SK-N-SH (cell line): ENCODE measurements around the gene CC2D2A.

ENCODE experiments used
- CHD2 ChIP-seq: fragments of 150-350 bp; IDR thresholded peaks from 2 replicates; pipeline ENCODE4 v1.6.1; 2018; ENCODE audit warnings: low read length; ENCODE audit not compliant: partially characterized antibody
- EZH2phosphoT487 ChIP-seq: fragments of 200-600 bp; sonication (generic); IDR thresholded peaks from 2 replicates; pipeline ENCODE4 v1.6.1; 2017; ENCODE audit warnings: low read depth, mixed run types, mild to moderate bottlenecking, antibody characterized with exemption, moderate library complexity, borderline replicate concordance
- FOXJ3 ChIP-seq: sonication (generic); formaldehyde crosslinking; IDR thresholded peaks from 2 replicates; pipeline ENCODE4 v1.5.1; 2020; ENCODE audit warnings: mild to moderate bottlenecking, missing genetic modification reagents
- FOXM1 ChIP-seq: IDR thresholded peaks from 2 replicates; pipeline ENCODE4 v1.4.0; 2012; ENCODE audit warnings: low read depth, mild to moderate bottlenecking
- NFIC ChIP-seq: IDR thresholded peaks from 2 replicates; pipeline ENCODE4 v1.4.0; 2012; ENCODE audit warnings: borderline replicate concordance
- POLR2AphosphoS5 ChIP-seq: IDR thresholded peaks from 2 replicates; pipeline ENCODE4 v1.6.1; 2012; ENCODE audit warnings: low read depth, low read length
- RAD21 ChIP-seq: IDR thresholded peaks from 2 replicates; pipeline ENCODE4 v1.6.1; 2012; ENCODE audit warnings: mild to moderate bottlenecking, low read length
- RCOR1 ChIP-seq: fragments of 150-350 bp; IDR thresholded peaks from 2 replicates; pipeline ENCODE4 v1.6.1; 2017; ENCODE audit warnings: antibody characterized with exemption, low read length
- SIN3A ChIP-seq: IDR thresholded peaks from 2 replicates; pipeline ENCODE4 v1.6.1; 2012; ENCODE audit warnings: low read depth, mild to moderate bottlenecking, low read length, moderate library complexity, borderline replicate concordance
- YY1 ChIP-seq: IDR thresholded peaks from 2 replicates; pipeline ENCODE4 v1.4.0; 2012; ENCODE audit warnings: low read depth, mild to moderate bottlenecking
- TF ChIP-seq, protein P1 (sequence below): fragments of 200-600 bp; sonication (generic); IDR thresholded peaks from 2 replicates; pipeline ENCODE4 v1.6.1; 2017; ENCODE audit warnings: antibody characterized with exemption, mild to moderate bottlenecking, moderate library complexity
- TF ChIP-seq, protein P2 (sequence below): IDR thresholded peaks from 2 replicates; pipeline ENCODE4 v1.4.0; 2012; ENCODE audit warnings: low read depth
- TF ChIP-seq, protein P3 (sequence below): IDR thresholded peaks from 2 replicates; pipeline ENCODE4; 2012

DNA sequence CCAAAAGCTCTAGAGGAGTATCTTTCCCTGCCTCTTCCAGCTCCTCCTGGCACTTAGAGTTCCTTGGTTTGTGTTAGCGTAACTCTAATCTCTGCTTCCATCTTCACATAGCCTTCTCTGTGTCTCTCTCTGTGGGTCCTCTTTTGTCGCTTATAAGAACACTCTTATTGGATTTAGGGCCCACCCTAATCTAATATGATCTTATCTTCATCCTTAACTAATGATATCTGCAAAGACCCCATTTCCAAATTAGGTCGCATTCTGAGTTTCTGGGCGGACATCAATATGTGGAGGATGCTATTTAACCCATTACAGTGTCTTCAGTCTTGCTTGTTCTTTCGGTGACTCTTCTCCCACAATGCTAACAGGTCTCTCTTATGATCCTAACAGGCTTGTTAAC, 72.3 kb downstream of the CC2D2A start:
- TF ChIP-seq, protein P1, sequence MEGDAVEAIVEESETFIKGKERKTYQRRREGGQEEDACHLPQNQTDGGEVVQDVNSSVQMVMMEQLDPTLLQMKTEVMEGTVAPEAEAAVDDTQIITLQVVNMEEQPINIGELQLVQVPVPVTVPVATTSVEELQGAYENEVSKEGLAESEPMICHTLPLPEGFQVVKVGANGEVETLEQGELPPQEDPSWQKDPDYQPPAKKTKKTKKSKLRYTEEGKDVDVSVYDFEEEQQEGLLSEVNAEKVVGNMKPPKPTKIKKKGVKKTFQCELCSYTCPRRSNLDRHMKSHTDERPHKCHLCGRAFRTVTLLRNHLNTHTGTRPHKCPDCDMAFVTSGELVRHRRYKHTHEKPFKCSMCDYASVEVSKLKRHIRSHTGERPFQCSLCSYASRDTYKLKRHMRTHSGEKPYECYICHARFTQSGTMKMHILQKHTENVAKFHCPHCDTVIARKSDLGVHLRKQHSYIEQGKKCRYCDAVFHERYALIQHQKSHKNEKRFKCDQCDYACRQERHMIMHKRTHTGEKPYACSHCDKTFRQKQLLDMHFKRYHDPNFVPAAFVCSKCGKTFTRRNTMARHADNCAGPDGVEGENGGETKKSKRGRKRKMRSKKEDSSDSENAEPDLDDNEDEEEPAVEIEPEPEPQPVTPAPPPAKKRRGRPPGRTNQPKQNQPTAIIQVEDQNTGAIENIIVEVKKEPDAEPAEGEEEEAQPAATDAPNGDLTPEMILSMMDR: no peak
- TF ChIP-seq EZH2phosphoT487: no peak
- TF ChIP-seq, protein P2, sequence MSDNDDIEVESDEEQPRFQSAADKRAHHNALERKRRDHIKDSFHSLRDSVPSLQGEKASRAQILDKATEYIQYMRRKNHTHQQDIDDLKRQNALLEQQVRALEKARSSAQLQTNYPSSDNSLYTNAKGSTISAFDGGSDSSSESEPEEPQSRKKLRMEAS: no peak
- TF ChIP-seq POLR2AphosphoS5: no peak
- TF ChIP-seq FOXJ3 (CRISPR knock-in tag): no peak
- TF ChIP-seq FOXM1: no peak
- TF ChIP-seq RAD21: no peak
- TF ChIP-seq SIN3A: no peak
- no peak for TF ChIP-seq RCOR1
- no peak for TF ChIP-seq NFIC
- TF ChIP-seq YY1: no peak
- TF ChIP-seq CHD2: no peak
- TF ChIP-seq, protein P3, sequence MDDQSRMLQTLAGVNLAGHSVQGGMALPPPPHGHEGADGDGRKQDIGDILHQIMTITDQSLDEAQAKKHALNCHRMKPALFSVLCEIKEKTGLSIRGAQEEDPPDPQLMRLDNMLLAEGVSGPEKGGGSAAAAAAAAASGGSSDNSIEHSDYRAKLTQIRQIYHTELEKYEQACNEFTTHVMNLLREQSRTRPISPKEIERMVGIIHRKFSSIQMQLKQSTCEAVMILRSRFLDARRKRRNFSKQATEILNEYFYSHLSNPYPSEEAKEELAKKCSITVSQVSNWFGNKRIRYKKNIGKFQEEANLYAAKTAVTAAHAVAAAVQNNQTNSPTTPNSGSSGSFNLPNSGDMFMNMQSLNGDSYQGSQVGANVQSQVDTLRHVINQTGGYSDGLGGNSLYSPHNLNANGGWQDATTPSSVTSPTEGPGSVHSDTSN: no peak
